Loucy (cell line): ENCODE measurements around the gene ZNF365.

Source experiments
- H2AFZ ChIP-seq: fragments of 200-600 bp; sonication (generic); 2 replicates; pipeline ENCODE4 v1.6.0; 2016; ENCODE audit warnings: antibody characterized with exemption, mild to moderate bottlenecking, low read length, moderate library complexity
- H3F3A ChIP-seq: fragments of 200-600 bp; 2 replicates; pipeline ENCODE4 v1.6.0; 2016; ENCODE audit warnings: antibody characterized with exemption, low read depth, mild to moderate bottlenecking
- H3K27me3 ChIP-seq: fragments of 200-600 bp; sonication (generic); 2 replicates; pipeline ENCODE4 v1.6.1; 2014; ENCODE audit warnings: low read length, mild to moderate bottlenecking; ENCODE audit not compliant: insufficient read depth, poor library complexity, severe bottlenecking
- H3K36me3 ChIP-seq: fragments of 200-600 bp; sonication (generic); 2 replicates; pipeline ENCODE4 v1.6.1; 2016; ENCODE audit warnings: low read length; ENCODE audit not compliant: insufficient read depth
- H3K4me1 ChIP-seq: fragments of 200-600 bp; sonication (generic); 2 replicates; pipeline ENCODE4 v1.5.1; 2014; ENCODE audit warnings: low read length, mild to moderate bottlenecking; ENCODE audit not compliant: insufficient read depth, poor library complexity, severe bottlenecking
- H3K4me2 ChIP-seq: fragments of 200-600 bp; sonication (generic); 2 replicates; pipeline ENCODE4 v1.6.0; 2014; ENCODE audit warnings: antibody characterized with exemption, low read length, low read depth, mild to moderate bottlenecking; ENCODE audit not compliant: poor library complexity, severe bottlenecking
- H3K4me3 ChIP-seq: fragments of 200-600 bp; sonication (generic); 2 replicates; pipeline ENCODE4 v1.5.1; 2014; ENCODE audit warnings: low read length, mild to moderate bottlenecking, mixed read lengths; ENCODE audit not compliant: poor library complexity, severe bottlenecking
- H3K79me2 ChIP-seq: fragments of 200-600 bp; sonication (generic); 2 replicates; pipeline ENCODE4 v1.6.1; 2014; ENCODE audit warnings: low read length; ENCODE audit not compliant: insufficient read depth
- H3K9ac ChIP-seq: fragments of 200-600 bp; sonication (generic); 2 replicates; pipeline ENCODE4 v1.6.0; 2014; ENCODE audit warnings: mild to moderate bottlenecking, low read depth, low read length, moderate library complexity; ENCODE audit not compliant: poor library complexity, severe bottlenecking
- H3K9me2 ChIP-seq: fragments of 200-600 bp; sonication (generic); replicated peaks from 2 replicates; pipeline ENCODE4 v1.6.1; 2016; ENCODE audit warnings: low read depth, low read length, mixed read lengths
- H3K9me3 ChIP-seq: fragments of 200-600 bp; sonication (generic); 2 replicates; pipeline ENCODE4 v1.6.1; 2014; ENCODE audit warnings: mild to moderate bottlenecking, antibody characterized with exemption, low read length, low read depth; ENCODE audit not compliant: insufficient read depth
- H4K20me1 ChIP-seq: fragments of 200-600 bp; sonication (generic); 2 replicates; pipeline ENCODE4 v1.6.0; 2014; ENCODE audit warnings: antibody characterized with exemption, low read length, mild to moderate bottlenecking; ENCODE audit not compliant: insufficient read depth, poor library complexity, severe bottlenecking
- EZH2phosphoT487 ChIP-seq: fragments of 200-600 bp; IDR thresholded peaks from 2 replicates; pipeline ENCODE4 v1.6.1; 2018; ENCODE audit warnings: antibody characterized with exemption, mild to moderate bottlenecking, moderate library complexity, borderline replicate concordance
- TF ChIP-seq, protein P1 (sequence below): fragments of 200-600 bp; sonication (generic); conservative IDR thresholded peaks from 2 replicates; pipeline ENCODE4 v1.5.1; 2014; ENCODE audit warnings: mild to moderate bottlenecking, antibody characterized with exemption, low read length

The ZNF365 gene

DNA sequence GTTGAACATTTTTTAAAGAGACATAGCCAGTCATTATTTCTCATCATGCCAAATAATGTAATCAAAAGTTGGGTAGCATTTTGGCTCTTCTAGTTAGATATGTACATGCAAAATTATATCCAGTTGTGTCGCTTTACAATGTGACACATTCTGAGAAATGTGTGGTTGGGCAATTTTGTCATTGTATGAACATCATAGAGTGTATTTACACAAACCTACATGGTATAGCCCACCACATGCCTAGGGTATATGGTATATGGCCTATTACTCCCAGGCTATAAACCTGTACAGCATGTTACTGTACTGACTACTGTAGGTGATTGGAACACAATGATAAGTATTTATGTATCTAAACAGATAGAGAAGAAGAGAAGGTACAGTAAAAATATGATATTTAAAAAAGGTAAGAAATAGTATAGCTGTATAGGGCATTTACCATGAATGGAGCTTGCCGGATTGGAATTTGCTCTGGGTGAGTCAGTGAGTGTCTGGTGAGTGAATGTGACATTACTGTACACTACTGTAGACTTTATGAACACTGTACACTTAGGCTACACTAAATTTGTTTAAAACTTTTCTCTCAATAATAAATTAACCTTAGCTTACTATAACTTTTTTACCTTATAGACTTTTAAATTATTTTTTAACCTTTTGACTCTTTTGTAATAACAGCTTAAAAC lies 16.5 kb downstream of the ZNF365 start:
- H3K4me1 ChIP-seq = peaks cover 12% of the 10 kb centered on the region
- no peak overlapping the region for H3K9ac ChIP-seq
- H3K36me3 ChIP-seq = no peaks in the 10 kb centered on the region
- no peaks in the 10 kb centered on the region for H3K9me3 ChIP-seq
- TF ChIP-seq, protein P1, sequence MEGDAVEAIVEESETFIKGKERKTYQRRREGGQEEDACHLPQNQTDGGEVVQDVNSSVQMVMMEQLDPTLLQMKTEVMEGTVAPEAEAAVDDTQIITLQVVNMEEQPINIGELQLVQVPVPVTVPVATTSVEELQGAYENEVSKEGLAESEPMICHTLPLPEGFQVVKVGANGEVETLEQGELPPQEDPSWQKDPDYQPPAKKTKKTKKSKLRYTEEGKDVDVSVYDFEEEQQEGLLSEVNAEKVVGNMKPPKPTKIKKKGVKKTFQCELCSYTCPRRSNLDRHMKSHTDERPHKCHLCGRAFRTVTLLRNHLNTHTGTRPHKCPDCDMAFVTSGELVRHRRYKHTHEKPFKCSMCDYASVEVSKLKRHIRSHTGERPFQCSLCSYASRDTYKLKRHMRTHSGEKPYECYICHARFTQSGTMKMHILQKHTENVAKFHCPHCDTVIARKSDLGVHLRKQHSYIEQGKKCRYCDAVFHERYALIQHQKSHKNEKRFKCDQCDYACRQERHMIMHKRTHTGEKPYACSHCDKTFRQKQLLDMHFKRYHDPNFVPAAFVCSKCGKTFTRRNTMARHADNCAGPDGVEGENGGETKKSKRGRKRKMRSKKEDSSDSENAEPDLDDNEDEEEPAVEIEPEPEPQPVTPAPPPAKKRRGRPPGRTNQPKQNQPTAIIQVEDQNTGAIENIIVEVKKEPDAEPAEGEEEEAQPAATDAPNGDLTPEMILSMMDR = no peak
- no peak for TF ChIP-seq EZH2phosphoT487
- no peaks in the 10 kb centered on the region for H3F3A ChIP-seq
- no peaks in the 10 kb centered on the region for H3K27me3 ChIP-seq
- H3K4me2 ChIP-seq = no peak overlapping the region
- no peaks in the 10 kb centered on the region for H4K20me1 ChIP-seq
- no peaks in the 10 kb centered on the region for H3K79me2 ChIP-seq
- H3K9me2 ChIP-seq = no peaks in the 10 kb centered on the region
- H2AFZ ChIP-seq = no peak overlapping the region
- H3K4me3 ChIP-seq = no peak overlapping the region

DNA sequence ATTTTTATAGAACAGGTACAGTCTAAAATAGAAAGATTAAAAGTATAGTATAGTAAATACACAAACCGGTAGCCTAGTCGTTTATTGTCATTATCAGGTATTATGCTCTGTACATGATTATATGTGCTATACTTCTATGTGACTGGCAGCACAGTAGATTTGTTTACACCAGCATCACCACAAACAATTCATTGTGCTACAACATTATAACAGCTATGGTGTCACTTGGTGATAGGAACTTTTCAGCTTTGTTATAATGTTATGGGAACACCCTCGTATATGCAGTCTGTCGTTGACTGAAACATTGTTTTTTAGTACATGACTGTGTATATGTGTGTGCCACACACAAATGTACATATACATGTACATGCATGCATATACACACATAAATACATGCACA lies 19.1 kb downstream of the ZNF365 start:
- no peaks in the 10 kb centered on the region for H3K79me2 ChIP-seq
- H3K9ac ChIP-seq = no peak overlapping the region
- no peaks in the 10 kb centered on the region for H3K36me3 ChIP-seq
- H2AFZ ChIP-seq = no peak overlapping the region
- H3K4me2 ChIP-seq = no peak overlapping the region
- no peaks in the 10 kb centered on the region for H3K4me1 ChIP-seq
- H3F3A ChIP-seq = no peaks in the 10 kb centered on the region
- H3K9me2 ChIP-seq = no peaks in the 10 kb centered on the region
- no peak for TF ChIP-seq EZH2phosphoT487
- TF ChIP-seq, protein P1 = no peak
- no peaks in the 10 kb centered on the region for H3K27me3 ChIP-seq
- no peaks in the 10 kb centered on the region for H3K9me3 ChIP-seq
- H3K4me3 ChIP-seq = no peak overlapping the region
- H4K20me1 ChIP-seq = no peaks in the 10 kb centered on the region

DNA sequence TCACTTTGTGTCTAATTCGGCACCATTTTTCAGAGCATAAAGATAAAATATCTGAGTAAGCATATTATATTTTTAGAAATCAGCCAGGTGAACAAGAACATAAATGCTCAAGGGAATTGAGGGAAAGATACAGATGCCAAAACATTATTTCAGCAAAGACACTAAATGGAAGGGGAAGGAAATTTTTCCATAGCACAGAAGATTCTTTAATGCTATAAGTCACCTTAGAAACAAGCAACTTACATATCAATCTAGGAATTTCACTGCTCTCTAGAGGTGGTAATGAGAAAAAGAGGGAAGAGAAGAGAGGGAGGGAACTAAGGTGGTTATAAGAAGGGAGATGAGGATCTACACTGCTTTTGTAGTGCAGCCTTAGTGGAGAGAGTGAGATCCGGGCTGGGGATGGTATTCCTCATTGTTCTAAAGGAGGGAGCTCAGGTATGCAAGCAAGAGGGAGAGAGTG lies 20.4 kb downstream of the ZNF365 start:
- Histone ChIP-seq H3K9ac (no peak overlapping the region), H3F3A (no peaks in the 10 kb centered on the region), H2AFZ (no peak overlapping the region), H3K27me3 (no peaks in the 10 kb centered on the region), H3K79me2 (no peaks in the 10 kb centered on the region), H3K4me2 (no peak overlapping the region), H3K4me3 (no peak overlapping the region), H3K36me3 (no peaks in the 10 kb centered on the region), H3K9me2 (no peaks in the 10 kb centered on the region), H3K4me1 (no peaks in the 10 kb centered on the region), H4K20me1 (no peaks in the 10 kb centered on the region), H3K9me3 (no peaks in the 10 kb centered on the region)
- no peak for TF ChIP-seq EZH2phosphoT487
- TF ChIP-seq, protein P1 = no peak
